HepG2 (cell line): ENCODE results near the gene PCIF1. TPM values are rescaled to one million over a fixed set of nuclear protein-coding genes. Genes with fewer than 3 reads are reported as not detected.
A peak's percentile ranks its signal among the peaks of the same experiment; 100 is the strongest.

ENCODE experiments used
- FOXO4 ChIP-seq: sonication (generic); formaldehyde crosslinking; conservative IDR thresholded peaks from 2 replicates; pipeline ENCODE4 v1.8.1; 2023; ENCODE audit warnings: missing genetic modification reagents
- FOXP4 ChIP-seq: sonication (generic); formaldehyde crosslinking; IDR thresholded peaks from 2 replicates; pipeline ENCODE4 v1.4.0; 2020; ENCODE audit warnings: missing genetic modification reagents
- JDP2 ChIP-seq: sonication (generic); formaldehyde crosslinking; IDR thresholded peaks from 2 replicates; pipeline ENCODE4 v1.8.1; 2022; ENCODE audit warnings: missing genetic modification reagents, borderline replicate concordance
- RARA ChIP-seq: IDR thresholded peaks from 2 replicates; pipeline ENCODE4 v1.6.1; 2016; ENCODE audit warnings: missing genetic modification reagents, missing compliant biosample characterization
- REPIN1 ChIP-seq: sonication (generic); formaldehyde crosslinking; IDR thresholded peaks from 2 replicates; pipeline ENCODE4 v1.8.0; 2022; ENCODE audit warnings: missing genetic modification reagents, low read depth, mild to moderate bottlenecking, borderline replicate concordance
- TBL1XR1 ChIP-seq: fragments of 150-350 bp; IDR thresholded peaks from 2 replicates; pipeline ENCODE4 v1.6.1; 2014; ENCODE audit warnings: borderline replicate concordance, low read length; ENCODE audit not compliant: partially characterized antibody
- ZBTB20 ChIP-seq: sonication (generic); formaldehyde crosslinking; IDR thresholded peaks from 2 replicates; pipeline ENCODE4 v1.8.1; 2023; ENCODE audit warnings: missing genetic modification reagents, low read depth, mild to moderate bottlenecking, borderline replicate concordance
- ZBTB38 ChIP-seq: sonication (generic); formaldehyde crosslinking; IDR thresholded peaks from 2 replicates; pipeline ENCODE4 v1.5.1; 2020; ENCODE audit warnings: mild to moderate bottlenecking, missing genetic modification reagents
- ZNF136 ChIP-seq: sonication (generic); formaldehyde crosslinking; IDR thresholded peaks from 2 replicates; pipeline ENCODE4 v1.8.1; 2022; ENCODE audit warnings: low read depth, mild to moderate bottlenecking, moderate library complexity, missing genetic modification reagents
- ZNF205 ChIP-seq: IDR thresholded peaks from 2 replicates; pipeline ENCODE4 v1.6.1; 2018; ENCODE audit warnings: missing biosample characterization, missing genetic modification reagents
- ZNF30 ChIP-seq: sonication (generic); formaldehyde crosslinking; IDR thresholded peaks from 2 replicates; pipeline ENCODE4 v1.5.0; 2020; ENCODE audit warnings: mild to moderate bottlenecking, missing genetic modification reagents
- ZNF335 ChIP-seq: sonication (generic); formaldehyde crosslinking; IDR thresholded peaks from 2 replicates; pipeline ENCODE4 v1.4.0; 2020; ENCODE audit warnings: missing genetic modification reagents
- ZNF451 ChIP-seq: sonication (generic); formaldehyde crosslinking; IDR thresholded peaks from 2 replicates; pipeline ENCODE4 v1.5.0; 2020; ENCODE audit warnings: mild to moderate bottlenecking, missing genetic modification reagents
- ZNF460 ChIP-seq: sonication (generic); formaldehyde crosslinking; IDR thresholded peaks from 2 replicates; pipeline ENCODE4 v1.5.1; 2020; ENCODE audit warnings: missing genetic modification reagents, mild to moderate bottlenecking, borderline replicate concordance
- ZNF496 ChIP-seq: sonication (generic); formaldehyde crosslinking; IDR thresholded peaks from 2 replicates; pipeline ENCODE4 v1.8.1; 2023; ENCODE audit warnings: mild to moderate bottlenecking, moderate library complexity, missing genetic modification reagents; ENCODE audit not compliant: insufficient replicate concordance
- ZNF570 ChIP-seq: sonication (generic); formaldehyde crosslinking; IDR thresholded peaks from 2 replicates; pipeline ENCODE4 v1.4.0; 2020; ENCODE audit warnings: mild to moderate bottlenecking, missing genetic modification reagents, borderline replicate concordance
- ZNF580 ChIP-seq: IDR thresholded peaks from 2 replicates; pipeline ENCODE4 v1.6.1; 2016; ENCODE audit warnings: low read depth, borderline replicate concordance
- ZNF614 ChIP-seq: IDR thresholded peaks from 2 replicates; pipeline ENCODE4 v1.6.1; 2018; ENCODE audit warnings: missing biosample characterization, missing genetic modification reagents, inconsistent platforms, borderline replicate concordance
- ZNF781 ChIP-seq: sonication (generic); formaldehyde crosslinking; IDR thresholded peaks from 2 replicates; pipeline ENCODE4 v1.5.1; 2020; ENCODE audit warnings: borderline replicate concordance, mild to moderate bottlenecking, missing genetic modification reagents; ENCODE audit errors: not compliant biosample characterization
- ZNF891 ChIP-seq: sonication (generic); formaldehyde crosslinking; IDR thresholded peaks from 2 replicates; pipeline ENCODE4 v1.5.0; 2020; ENCODE audit warnings: mild to moderate bottlenecking, missing genetic modification reagents
- ZSCAN25 ChIP-seq: sonication (generic); formaldehyde crosslinking; IDR thresholded peaks from 2 replicates; pipeline ENCODE4 v1.8.0; 2022; ENCODE audit warnings: mild to moderate bottlenecking, missing genetic modification reagents
- polyA plus RNA-seq, 8 experiments: library from polyadenylated mRNA; depleted of rRNA in 3 of 8; stranded (reverse) in 7 of 8; unstranded in 1 of 8; fragments of >200 nt; fragmentation: Illumina TruSeq in 4 of 8; extraction: Trizol in 4 of 8; gene quantifications; 2 replicates each; pipeline versions ENCODE4 v1.2.1 to v1.2.3, GENCODE V29; 2011 to 2016; ENCODE audit warnings: low read depth in 4 of 8, missing spikeins in 1 of 8, mixed read lengths in 1 of 8; ENCODE audit not compliant: insufficient read depth in 1 of 8
- total RNA-seq, 5 experiments: library from RNA; depleted of rRNA; stranded (reverse); fragments of >200 nt; fragmentation: Illumina TruSeq; extraction: Trizol; gene quantifications; 2 replicates each; pipeline ENCODE4 v1.2.3, GENCODE V29; 2016; ENCODE audit warnings: low read depth in 1 of 5
- TF ChIP-seq, protein P1 (sequence below): IDR thresholded peaks from 2 replicates; pipeline ENCODE4 v1.6.1; 2012; ENCODE audit warnings: low read length, improper control_type of control experiment

The PCIF1 gene
- total and polyA plus RNA-seq, 2 of the 13 experiments (the other 11 are each of a cell fraction or from before 2014, with no cell fraction given), result 20.9 to 24.4 TPM

DNA sequence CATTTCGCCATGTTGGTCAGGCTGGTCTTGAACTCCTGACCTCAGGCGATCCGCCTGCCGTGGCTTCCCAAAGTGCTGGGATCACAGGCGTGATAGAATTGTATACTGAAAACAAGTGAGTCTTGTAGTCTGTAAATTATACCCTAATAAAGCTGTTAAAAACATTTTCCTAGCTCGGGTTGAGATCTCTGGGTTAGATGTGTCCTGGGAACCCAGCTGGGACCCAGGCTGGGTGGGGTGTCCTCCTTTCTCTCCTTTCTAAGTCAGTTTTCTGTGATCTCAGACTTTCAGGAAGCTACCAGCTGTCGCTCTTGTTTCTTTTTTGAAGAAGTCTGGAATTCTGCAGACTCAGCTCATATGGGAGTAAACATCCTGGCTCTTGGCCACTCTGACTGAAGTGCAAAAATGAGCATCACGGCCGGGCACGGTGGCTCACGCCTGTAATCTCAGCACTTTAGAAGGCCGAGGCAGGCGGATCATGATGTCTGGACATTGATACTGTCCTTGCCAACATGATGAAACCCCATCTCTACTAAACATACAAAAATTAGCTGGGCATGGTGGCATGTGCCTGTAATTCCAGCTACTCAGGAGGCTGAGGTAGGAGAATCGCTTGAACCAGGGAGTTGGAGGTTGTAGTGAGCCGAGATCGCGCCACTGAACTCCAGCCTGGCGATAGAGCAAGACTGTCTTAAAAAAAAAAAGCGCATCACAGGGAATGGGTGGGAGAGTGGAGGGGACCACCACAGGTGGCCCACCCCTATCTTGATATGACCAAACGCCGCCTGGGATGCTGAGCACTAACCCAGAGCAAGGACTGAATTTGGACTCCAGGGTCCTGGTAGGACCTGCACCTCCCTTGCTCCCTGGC is 9.9 kb upstream of the PCIF1 start (continued):
- TF ChIP-seq FOXP4 (peak; percentile 27; the same call in 1 of the 2 replicates), ZNF496 (CRISPR knock-in tag) (no peak), ZNF460 (CRISPR knock-in tag) (no peak), ZNF205 (CRISPR knock-in tag) (no peak), JDP2 (CRISPR knock-in tag) (no peak), ZNF30 (CRISPR knock-in tag) (no peak), RARA (CRISPR knock-in tag) (peak; percentile 72), ZSCAN25 (no peak), ZNF335 (peak; percentile 38; the same call in 1 of the 2 replicates), ZNF614 (CRISPR knock-in tag) (no peak), REPIN1 (CRISPR knock-in tag) (no peak), TBL1XR1 (no peak), ZBTB20 (0 out of 2 replicates have a peak, but pooled peaks have one; percentile 27), ZNF891 (CRISPR knock-in tag) (peak; percentile 71; the same call in 1 of the 2 replicates), ZNF781 (CRISPR knock-in tag) (no peak), ZBTB38 (CRISPR knock-in tag) (0 out of 2 replicates have a peak, but pooled peaks have one; percentile 30), ZNF136 (CRISPR knock-in tag) (0 out of 2 replicates have a peak, but pooled peaks have one; percentile 46), ZNF580 (CRISPR knock-in tag) (no peak), ZNF451 (CRISPR knock-in tag) (0 out of 2 replicates have a peak, but pooled peaks have one; percentile 47), ZNF570 (no peak), FOXO4 (CRISPR knock-in tag) (no peak)
- TF ChIP-seq, protein P1, sequence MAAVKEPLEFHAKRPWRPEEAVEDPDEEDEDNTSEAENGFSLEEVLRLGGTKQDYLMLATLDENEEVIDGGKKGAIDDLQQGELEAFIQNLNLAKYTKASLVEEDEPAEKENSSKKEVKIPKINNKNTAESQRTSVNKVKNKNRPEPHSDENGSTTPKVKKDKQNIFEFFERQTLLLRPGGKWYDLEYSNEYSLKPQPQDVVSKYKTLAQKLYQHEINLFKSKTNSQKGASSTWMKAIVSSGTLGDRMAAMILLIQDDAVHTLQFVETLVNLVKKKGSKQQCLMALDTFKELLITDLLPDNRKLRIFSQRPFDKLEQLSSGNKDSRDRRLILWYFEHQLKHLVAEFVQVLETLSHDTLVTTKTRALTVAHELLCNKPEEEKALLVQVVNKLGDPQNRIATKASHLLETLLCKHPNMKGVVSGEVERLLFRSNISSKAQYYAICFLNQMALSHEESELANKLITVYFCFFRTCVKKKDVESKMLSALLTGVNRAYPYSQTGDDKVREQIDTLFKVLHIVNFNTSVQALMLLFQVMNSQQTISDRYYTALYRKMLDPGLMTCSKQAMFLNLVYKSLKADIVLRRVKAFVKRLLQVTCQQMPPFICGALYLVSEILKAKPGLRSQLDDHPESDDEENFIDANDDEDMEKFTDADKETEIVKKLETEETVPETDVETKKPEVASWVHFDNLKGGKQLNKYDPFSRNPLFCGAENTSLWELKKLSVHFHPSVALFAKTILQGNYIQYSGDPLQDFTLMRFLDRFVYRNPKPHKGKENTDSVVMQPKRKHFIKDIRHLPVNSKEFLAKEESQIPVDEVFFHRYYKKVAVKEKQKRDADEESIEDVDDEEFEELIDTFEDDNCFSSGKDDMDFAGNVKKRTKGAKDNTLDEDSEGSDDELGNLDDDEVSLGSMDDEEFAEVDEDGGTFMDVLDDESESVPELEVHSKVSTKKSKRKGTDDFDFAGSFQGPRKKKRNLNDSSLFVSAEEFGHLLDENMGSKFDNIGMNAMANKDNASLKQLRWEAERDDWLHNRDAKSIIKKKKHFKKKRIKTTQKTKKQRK, result no peak
